Gastroesophageal sphincter (tissue), 4 donors: ENCODE data around the gene HMGN4. TPM values are rescaled to one million over a fixed set of nuclear protein-coding genes. Genes with fewer than 3 reads are reported as not detected.
"Not testable (repeated sequence)": the region's sequence is repeated elsewhere in the genome, so short reads cannot be mapped to it uniquely, and the experiment has no call there.

Experiments
- ATAC-seq: fragments of 150-250 bp; one replicate; pipeline ENCODE4 v1.9.1; 2016; ENCODE audit warnings: mild to moderate bottlenecking, moderate library complexity
- H3K27ac ChIP-seq, 4 donors: fragments of 200-600 bp; sonication (generic) in 3 of 4; 1 replicate in 3 of 4; 2 replicates in 1 of 4; pipeline ENCODE4 v1.5.1; 2016 to 2019
- H3K27me3 ChIP-seq: fragments of 200-600 bp; sonication (generic); one replicate; pipeline ENCODE4 v1.5.1; 2019
- H3K36me3 ChIP-seq, 2 donors: fragments of 200-600 bp; sonication (generic); one replicate each; pipeline ENCODE4 v1.5.1; 2019; ENCODE audit warnings: control low read depth in 1 of 2
- H3K4me1 ChIP-seq, 3 donors: fragments of 200-600 bp; sonication (generic); 1 replicate in 2 of 3; 2 replicates in 1 of 3; pipeline ENCODE4 v1.5.1; 2016 to 2019; ENCODE audit warnings: control low read depth in 2 of 3
- H3K4me3 ChIP-seq, 2 donors: fragments of 200-600 bp; sonication (generic); one replicate each; pipeline ENCODE4 v1.5.1; 2019; ENCODE audit warnings: mild to moderate bottlenecking in 1 of 2, moderate library complexity in 1 of 2
- H3K9me3 ChIP-seq, 3 donors: fragments of 200-600 bp; sonication (generic); one replicate each; pipeline ENCODE4 v1.5.1; 2017 to 2019; ENCODE audit warnings: control low read depth in 2 of 3
- EP300 ChIP-seq: sonication (generic); formaldehyde crosslinking; IDR thresholded peaks from one replicate; pipeline ENCODE4 v1.6.1; 2017; ENCODE audit warnings: antibody characterized with exemption, mild to moderate bottlenecking
- POLR2A ChIP-seq, 2 donors: fragments of 450-650 bp; IDR thresholded peaks; one replicate each; pipeline ENCODE4 v1.6.1; 2017; ENCODE audit warnings: antibody characterized with exemption in 2 of 2, mild to moderate bottlenecking in 2 of 2, moderate library complexity in 1 of 2
- POLR2AphosphoS5 ChIP-seq: sonication (generic); formaldehyde crosslinking; IDR thresholded peaks from one replicate; pipeline ENCODE4 v1.6.1; 2017; ENCODE audit warnings: antibody characterized with exemption
- WGBS, 2 donors: methylation state at CpG; one replicate each; pipeline ENCODE4 v1.1.5; 2018; ENCODE audit warnings: low coverage in 1 of 2; 5-methylcytosine and 5-hydroxymethylcytosine counted together
- total RNA-seq, 4 donors: library from RNA; depleted of rRNA; stranded (reverse); fragments of >200 nt; gene quantifications; one replicate each; pipeline ENCODE4 v1.1.0, GENCODE V29; 2016
- TF ChIP-seq, protein P1 (sequence below), 4 experiments: fragments of 200-600 bp in 2 of 4; fragments of 450-650 bp in 2 of 4; sonication (generic) in 1 of 4; IDR thresholded peaks; one replicate each; pipeline ENCODE4 v1.5.1; 2017 to 2019; ENCODE audit warnings: antibody characterized with exemption in 4 of 4, mild to moderate bottlenecking in 2 of 4, moderate library complexity in 2 of 4

The HMGN4 gene
- total RNA-seq, 4 donors from 2014 or later: 80.5 to 121 (median 91.6) TPM

DNA sequence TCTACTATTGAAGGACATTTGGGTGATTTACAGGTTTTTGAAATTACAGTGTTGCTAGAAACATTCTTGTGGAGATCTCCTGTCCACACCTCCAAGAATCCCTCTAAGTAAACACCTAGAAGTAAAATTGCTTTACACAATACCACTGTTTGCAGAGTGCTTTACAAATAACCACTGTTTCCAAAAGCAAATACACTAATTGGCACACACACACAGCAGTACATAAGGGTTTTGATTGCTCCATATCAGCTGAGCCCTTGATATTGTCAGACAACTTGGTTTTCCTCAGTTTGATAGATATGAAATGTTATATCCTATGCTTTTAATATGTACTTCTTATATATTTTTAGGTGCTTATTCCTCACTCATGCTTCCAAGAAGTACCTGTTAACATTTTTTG lies 6.3 kb downstream of the HMGN4 start:
- Histone ChIP-seq H3K9me3 (no peaks in the 10 kb centered on the region), H3K27ac (no peak overlapping the region), H3K27me3 (no peaks in the 10 kb centered on the region), H3K36me3 (peaks cover 0 to 50% of the 10 kb centered on the region in 2 donors), H3K4me3 (no peak overlapping the region), H3K4me1 (peaks cover 0 to 21% (median 4%) of the 10 kb centered on the region in 3 donors)
- TF ChIP-seq POLR2AphosphoS5 (no peak), POLR2A (IDR thresholded peaks at IDR 0.05) (no peak), EP300 (no peak)
- TF ChIP-seq, protein P1, sequence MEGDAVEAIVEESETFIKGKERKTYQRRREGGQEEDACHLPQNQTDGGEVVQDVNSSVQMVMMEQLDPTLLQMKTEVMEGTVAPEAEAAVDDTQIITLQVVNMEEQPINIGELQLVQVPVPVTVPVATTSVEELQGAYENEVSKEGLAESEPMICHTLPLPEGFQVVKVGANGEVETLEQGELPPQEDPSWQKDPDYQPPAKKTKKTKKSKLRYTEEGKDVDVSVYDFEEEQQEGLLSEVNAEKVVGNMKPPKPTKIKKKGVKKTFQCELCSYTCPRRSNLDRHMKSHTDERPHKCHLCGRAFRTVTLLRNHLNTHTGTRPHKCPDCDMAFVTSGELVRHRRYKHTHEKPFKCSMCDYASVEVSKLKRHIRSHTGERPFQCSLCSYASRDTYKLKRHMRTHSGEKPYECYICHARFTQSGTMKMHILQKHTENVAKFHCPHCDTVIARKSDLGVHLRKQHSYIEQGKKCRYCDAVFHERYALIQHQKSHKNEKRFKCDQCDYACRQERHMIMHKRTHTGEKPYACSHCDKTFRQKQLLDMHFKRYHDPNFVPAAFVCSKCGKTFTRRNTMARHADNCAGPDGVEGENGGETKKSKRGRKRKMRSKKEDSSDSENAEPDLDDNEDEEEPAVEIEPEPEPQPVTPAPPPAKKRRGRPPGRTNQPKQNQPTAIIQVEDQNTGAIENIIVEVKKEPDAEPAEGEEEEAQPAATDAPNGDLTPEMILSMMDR (IDR thresholded peaks at IDR 0.05): no peak
- no peak for ATAC-seq

DNA sequence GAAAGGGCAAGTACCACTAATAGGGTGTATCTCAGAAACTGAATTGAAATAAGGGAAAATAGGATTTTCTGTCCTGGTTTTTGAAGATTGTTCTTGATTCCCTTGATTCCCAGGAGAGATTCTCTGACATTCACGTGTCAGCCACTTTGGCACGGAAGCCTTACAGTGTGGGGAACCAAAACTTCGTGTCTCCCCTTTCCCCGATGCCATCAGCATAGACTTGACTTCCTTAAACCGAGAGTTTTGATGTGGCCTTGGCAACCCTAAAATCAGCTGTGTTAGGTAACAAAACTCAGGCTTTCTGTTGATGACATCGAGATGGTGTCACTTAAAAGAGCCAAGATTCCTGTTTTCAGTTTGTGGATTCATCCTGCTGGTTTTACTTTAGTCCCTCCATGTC lies 7.5 kb downstream of the HMGN4 start:
- Histone ChIP-seq H3K27ac (no peak overlapping the region), H3K9me3 (no peaks in the 10 kb centered on the region), H3K4me1 (peaks cover 0 to 16% (median 3%) of the 10 kb centered on the region in 3 donors), H3K4me3 (no peak overlapping the region), H3K36me3 (peaks cover 0 to 48% of the 10 kb centered on the region in 2 donors), H3K27me3 (no peaks in the 10 kb centered on the region)
- TF ChIP-seq POLR2A (IDR thresholded peaks at IDR 0.05) (no peak), EP300 (no peak), POLR2AphosphoS5 (no peak)
- TF ChIP-seq, protein P1 (IDR thresholded peaks at IDR 0.05): no peak
- ATAC-seq: no peak
- 80% methylated on average over 6 of the region's 6 CpGs; no CpG with 5 or more reads in 1 of the 2 donors for WGBS, 2 donors

DNA sequence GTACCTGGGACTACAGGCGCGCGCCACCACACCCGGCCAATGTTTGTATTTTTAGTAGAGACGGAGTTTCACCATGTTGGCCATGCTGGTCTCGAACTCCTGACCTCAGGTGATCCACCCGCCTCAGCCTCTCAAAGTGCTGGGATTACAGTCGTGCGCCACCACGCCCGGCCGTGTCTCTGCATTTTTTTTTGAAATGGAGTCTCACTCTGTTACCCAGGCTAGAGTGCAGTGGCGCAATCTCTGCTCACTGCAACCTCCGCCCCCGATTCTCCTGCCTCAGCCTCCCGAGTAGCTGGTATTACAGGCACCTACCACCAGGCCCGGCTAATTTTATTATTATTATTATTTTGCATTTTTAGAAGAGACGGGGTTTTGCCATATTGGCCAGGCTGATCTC lies 9.2 kb downstream of the HMGN4 start:
- H3K27me3 ChIP-seq, H3K9me3 ChIP-seq, ATAC-seq, H3K4me3 ChIP-seq, H3K4me1 ChIP-seq, H3K27ac ChIP-seq: not testable (repeated sequence)
- WGBS, 2 donors: 86 to 96% methylated on average over 4 to 11 of the region's 18 CpGs
- peaks cover 0 to 38% of the 10 kb centered on the region in 2 donors for H3K36me3 ChIP-seq

DNA sequence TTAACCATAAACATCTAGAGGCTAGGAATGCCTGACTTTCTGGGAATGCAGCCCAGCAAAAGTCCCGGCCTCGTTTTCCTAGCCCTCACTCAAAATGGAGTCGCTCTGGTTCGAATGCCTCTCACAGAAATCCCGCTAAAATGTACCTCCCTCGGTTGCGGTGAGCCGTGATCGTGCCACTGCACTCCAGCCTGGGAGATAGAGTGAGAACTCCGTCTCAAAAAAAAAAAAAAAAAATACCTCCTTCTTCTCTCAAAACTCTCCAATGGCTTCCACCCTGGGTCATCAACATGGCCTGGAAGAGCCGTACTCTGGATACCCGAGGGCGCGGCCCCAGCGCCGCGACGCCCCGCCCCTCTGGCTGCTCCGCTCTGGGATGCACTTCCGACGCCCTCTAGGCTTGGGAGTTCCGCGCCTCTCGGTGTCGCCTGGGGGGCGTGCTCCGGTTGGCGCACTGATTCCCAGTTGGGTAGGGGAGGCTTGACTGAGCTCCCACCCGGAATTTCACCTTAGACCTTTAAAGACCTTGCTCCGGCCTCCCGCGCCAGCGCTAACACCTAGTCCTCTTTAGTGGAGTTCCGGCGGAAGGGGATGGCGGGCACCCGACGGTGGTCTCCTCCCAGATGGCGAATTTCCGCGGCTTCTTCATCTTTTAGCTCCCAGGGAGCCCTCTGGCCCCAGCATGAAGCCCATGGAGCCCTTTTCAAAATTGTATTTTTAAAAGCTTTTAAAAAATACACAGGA lies 12.3 kb downstream of the HMGN4 start:
- TF ChIP-seq POLR2AphosphoS5: no peak
- no peak for TF ChIP-seq POLR2A (IDR thresholded peaks at IDR 0.05)
- no peak for TF ChIP-seq EP300
- TF ChIP-seq, protein P1 (IDR thresholded peaks at IDR 0.05): peak in 2 of 4 experiments; percentile 30 to 46
- Histone ChIP-seq H3K27ac (peak overlapping the region in 3 of 4 donors; percentile 38 to 63 (median 41)), H3K9me3 (no peaks in the 10 kb centered on the region), H3K4me3 (peak overlapping the region; percentile 31 to 52), H3K27me3 (no peaks in the 10 kb centered on the region), H3K36me3 (peaks cover 0 to 10% of the 10 kb centered on the region in 2 donors), H3K4me1 (peaks cover 0 to 31% (median 3%) of the 10 kb centered on the region in 3 donors)
- WGBS, 2 donors: 0 to 4% methylated on average over 3 to 35 of the region's 42 CpGs
- ATAC-seq: peak; percentile 57

DNA sequence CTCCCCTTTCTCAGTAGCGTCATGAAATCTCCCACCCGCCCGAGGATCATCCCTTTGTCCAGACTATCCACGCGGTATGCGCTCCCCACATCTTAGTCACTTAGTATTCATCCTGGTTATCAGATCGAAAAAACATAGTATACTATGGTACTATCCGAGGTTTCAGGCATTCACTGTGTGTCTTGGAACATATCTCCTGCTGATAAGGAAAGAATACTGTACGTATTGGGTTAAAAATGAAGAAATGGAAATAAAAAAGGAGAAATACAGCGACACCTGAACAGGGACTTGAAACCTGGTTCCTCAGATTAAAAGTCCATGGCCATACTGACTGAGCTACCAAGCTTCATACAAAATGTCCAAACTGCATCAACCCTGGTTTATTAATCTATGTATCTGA lies 14.0 kb downstream of the HMGN4 start:
- TF ChIP-seq POLR2A (IDR thresholded peaks at IDR 0.05) (no peak), POLR2AphosphoS5 (no peak), EP300 (no peak)
- TF ChIP-seq, protein P1 (IDR thresholded peaks at IDR 0.05): no peak
- H3K36me3 ChIP-seq: no peaks in the 10 kb centered on the region
- ATAC-seq: no peak
- H3K27ac ChIP-seq: no peak overlapping the region
- no peaks in the 10 kb centered on the region for H3K9me3 ChIP-seq
- no peaks in the 10 kb centered on the region for H3K27me3 ChIP-seq
- 81 to 88% methylated on average over 5 to 10 of the region's 10 CpGs for WGBS, 2 donors
- no peak overlapping the region for H3K4me3 ChIP-seq
- H3K4me1 ChIP-seq: peaks cover 0 to 35% (median 3%) of the 10 kb centered on the region in 3 donors
